Measurements from ENCODE around the gene DUSP28. TPM values are rescaled to one million over a fixed set of nuclear protein-coding genes. Genes with fewer than 3 reads are reported as not detected.
"Not testable (repeated sequence)": the region's sequence is repeated elsewhere in the genome, so short reads cannot be mapped to it uniquely, and the experiment has no call there.

Gene DUSP28
- total RNA-seq, 4 donors from 2014 or later, result 7.6 to 18.3 (median 13.2) TPM

DNA sequence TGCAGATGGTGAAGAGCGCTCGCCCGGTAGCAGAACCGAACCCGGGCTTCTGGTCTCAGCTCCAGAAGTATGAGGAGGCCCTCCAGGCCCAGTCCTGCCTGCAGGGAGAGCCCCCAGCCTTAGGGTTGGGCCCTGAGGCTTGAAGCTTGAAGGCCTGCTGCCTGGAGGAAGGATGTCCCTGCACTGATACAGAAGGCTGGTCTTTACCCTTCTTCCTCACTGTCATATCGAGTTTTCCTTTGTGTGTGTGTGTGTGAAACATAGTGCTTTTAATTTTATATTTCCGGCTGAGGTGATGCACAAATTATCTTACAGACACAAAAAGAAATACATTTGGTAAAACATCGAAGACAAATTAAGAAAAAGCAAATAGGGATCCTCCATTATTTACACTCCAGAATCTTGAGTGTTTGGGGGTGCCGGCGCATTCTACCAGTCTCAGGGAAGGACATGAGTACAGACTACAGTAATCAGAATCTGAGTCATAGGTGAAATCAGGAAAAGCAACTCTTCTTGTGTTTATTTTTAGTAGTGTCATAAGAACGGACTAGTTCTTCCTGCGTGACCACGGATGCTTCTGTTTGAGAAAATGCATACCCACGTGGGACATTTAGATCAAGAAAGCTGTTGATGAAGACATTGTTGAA, 1.3 kb downstream of the DUSP28 start:
- Histone ChIP-seq H3K9me3 (no peaks in the 10 kb centered on the region), H3K27me3 (no peaks in the 10 kb centered on the region), H3K4me3 (peak overlapping the region; percentile 58 to 94 (median 82)), H3K27ac (peak overlapping the region; percentile 97 to 100 (median 100)), H3K36me3 (no peaks in the 10 kb centered on the region), H3K4me1 (peaks cover 37 to 46% of the 10 kb centered on the region in 2 donors)
- intact Hi-C loops (cut with DNase I; ENCODE audit: low total_unique reads), result loop anchor here (5.0 kb wide), 2 partner anchors 309 to 656 kb away; no protein-coding TSS in a partner anchor
- in situ Hi-C loops (cut with MboI; ENCODE audit: low sequenced_read_pairs in 4 of 4), result no loop called here
- TF ChIP-seq, protein P1, sequence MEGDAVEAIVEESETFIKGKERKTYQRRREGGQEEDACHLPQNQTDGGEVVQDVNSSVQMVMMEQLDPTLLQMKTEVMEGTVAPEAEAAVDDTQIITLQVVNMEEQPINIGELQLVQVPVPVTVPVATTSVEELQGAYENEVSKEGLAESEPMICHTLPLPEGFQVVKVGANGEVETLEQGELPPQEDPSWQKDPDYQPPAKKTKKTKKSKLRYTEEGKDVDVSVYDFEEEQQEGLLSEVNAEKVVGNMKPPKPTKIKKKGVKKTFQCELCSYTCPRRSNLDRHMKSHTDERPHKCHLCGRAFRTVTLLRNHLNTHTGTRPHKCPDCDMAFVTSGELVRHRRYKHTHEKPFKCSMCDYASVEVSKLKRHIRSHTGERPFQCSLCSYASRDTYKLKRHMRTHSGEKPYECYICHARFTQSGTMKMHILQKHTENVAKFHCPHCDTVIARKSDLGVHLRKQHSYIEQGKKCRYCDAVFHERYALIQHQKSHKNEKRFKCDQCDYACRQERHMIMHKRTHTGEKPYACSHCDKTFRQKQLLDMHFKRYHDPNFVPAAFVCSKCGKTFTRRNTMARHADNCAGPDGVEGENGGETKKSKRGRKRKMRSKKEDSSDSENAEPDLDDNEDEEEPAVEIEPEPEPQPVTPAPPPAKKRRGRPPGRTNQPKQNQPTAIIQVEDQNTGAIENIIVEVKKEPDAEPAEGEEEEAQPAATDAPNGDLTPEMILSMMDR (IDR thresholded peaks at IDR 0.05 in 4 of 5, conservative IDR thresholded peaks at IDR 0.05 in 1 of 5), result peak in 3 of 5 experiments; percentile 20 to 42 (median 29)
- TF ChIP-seq POLR2A (IDR thresholded peaks at IDR 0.05), result no peak
- ATAC-seq (peak; percentile 1), DNase-seq (peak; percentile 1 to 23)

DNA sequence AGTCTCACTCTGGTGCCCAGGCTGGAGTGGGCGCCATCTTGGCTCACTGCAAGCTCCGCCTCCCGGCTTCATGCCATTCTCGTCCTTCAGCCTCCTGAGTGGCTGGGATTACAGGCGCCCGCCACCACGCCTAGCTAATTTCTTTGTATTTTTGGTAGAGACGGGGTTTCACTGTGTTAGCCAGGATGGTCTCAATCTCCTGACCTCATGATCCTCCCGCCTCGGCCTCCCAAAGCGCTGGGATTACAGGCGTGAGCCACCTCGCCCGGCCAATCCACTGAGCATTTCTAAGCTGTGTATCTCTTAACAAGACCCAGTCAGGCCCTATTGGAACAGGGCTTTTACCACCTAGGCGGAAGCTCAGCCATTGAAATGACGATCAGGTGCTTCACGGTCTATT, 3.1 kb downstream of the DUSP28 start:
- intact Hi-C loops (cut with DNase I; ENCODE audit: low total_unique reads), result loop anchor here (5.0 kb wide), 2 partner anchors 311 to 654 kb away; no protein-coding TSS in a partner anchor
- in situ Hi-C loops (cut with MboI; ENCODE audit: low sequenced_read_pairs in 4 of 4); H3K27me3 ChIP-seq; H3K4me3 ChIP-seq; ATAC-seq; DNase-seq; H3K9me3 ChIP-seq; H3K36me3 ChIP-seq: not testable (repeated sequence)
- H3K4me1 ChIP-seq, result peaks cover 44 to 46% of the 10 kb centered on the region in 2 donors
- H3K27ac ChIP-seq, result peak overlapping the region in 3 of 4 donors; percentile 97 to 100 (median 100)

DNA sequence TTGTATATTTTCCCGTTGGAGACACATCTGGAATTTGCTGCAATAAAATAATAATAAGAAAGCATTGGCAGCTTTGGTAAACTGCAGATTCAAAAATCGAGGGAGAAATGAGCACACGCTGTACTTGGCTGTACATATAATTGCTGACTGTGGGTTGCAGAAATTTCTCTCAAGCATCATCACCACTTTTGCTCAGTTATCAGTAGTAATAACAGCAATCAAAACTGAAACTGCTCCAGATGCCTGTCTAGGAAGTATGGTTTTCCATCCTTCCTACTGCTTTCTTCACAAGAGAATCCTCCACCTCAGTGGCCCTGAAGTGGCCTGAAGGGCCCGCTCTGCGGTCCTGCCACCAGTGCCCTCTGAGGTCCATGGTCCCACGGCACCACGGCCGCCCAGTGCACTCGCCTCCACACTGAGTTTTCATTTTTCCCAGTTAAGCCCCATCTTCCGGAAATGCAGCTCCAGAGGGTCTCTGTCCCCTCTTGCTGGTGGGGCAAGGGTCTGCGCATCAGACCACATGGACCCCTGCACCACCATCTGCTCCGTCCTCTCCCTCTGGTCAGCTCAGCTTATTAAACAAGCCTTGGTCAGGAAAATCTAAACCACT, 3.9 kb downstream of the DUSP28 start:
- Histone ChIP-seq H3K9me3 (no peaks in the 10 kb centered on the region), H3K4me3 (no peak overlapping the region), H3K27ac (no peak overlapping the region), H3K36me3 (no peaks in the 10 kb centered on the region), H3K27me3 (no peaks in the 10 kb centered on the region), H3K4me1 (peaks cover 40 to 44% of the 10 kb centered on the region in 2 donors)
- ATAC-seq, result no peak
- TF ChIP-seq, protein P1 (IDR thresholded peaks at IDR 0.05 in 4 of 5, conservative IDR thresholded peaks at IDR 0.05 in 1 of 5), result no peak
- TF ChIP-seq POLR2A (IDR thresholded peaks at IDR 0.05), result no peak
- intact Hi-C loops (cut with DNase I; ENCODE audit: low total_unique reads) (loop anchor here (5.0 kb wide), 2 partner anchors 312 to 653 kb away; no protein-coding TSS in a partner anchor), in situ Hi-C loops (cut with MboI; ENCODE audit: low sequenced_read_pairs in 4 of 4) (no loop called here)
- DNase-seq, result no peak

DNA sequence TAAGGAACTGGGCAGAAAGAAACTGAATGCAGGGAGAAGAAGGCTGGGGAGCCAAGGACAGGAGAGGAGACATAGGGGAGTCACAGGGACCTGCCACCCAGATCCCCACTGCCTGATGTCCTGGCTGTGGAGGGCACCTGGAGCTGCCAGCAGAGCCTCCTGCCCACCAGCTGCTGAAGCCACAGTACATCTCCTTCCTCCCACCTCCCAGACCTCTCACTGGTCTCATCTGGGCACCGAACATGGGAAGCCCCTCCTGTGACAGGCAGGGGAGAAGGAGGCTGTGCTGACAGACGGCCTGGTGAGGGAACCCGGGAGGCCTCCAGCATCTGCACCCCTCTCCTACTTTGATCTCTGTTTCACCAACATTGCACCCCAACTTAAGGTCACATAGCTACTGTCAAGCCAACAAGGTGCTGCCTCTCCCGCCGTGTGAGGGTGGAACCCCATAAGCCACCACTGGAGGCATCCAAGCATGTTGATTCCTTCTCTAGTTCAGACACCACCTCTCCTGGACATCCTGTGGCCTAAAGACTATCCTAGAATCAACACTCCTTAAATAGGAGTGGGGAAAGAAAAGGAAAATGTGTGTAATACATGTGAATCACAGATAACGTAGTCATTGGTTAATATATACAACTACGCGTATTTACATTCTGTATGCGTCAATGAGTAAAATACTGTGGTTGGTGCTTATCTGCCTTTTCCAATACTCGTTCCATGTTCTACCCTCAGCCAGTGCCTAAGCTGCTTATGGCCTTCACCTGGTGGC, 4.6 kb downstream of the DUSP28 start:
- intact Hi-C loops (cut with DNase I; ENCODE audit: low total_unique reads) (loop anchor here (5.0 kb wide), 3 partner anchors 312 to 653 kb away; no protein-coding TSS in a partner anchor), in situ Hi-C loops (cut with MboI; ENCODE audit: low sequenced_read_pairs in 4 of 4) (no loop called here)
- peaks cover 40 to 44% of the 10 kb centered on the region in 2 donors for H3K4me1 ChIP-seq
- no peaks in the 10 kb centered on the region for H3K27me3 ChIP-seq
- no peaks in the 10 kb centered on the region for H3K9me3 ChIP-seq
- ATAC-seq (no peak), DNase-seq (peak in 1 of 2 donors; percentile 1)
- no peak for TF ChIP-seq POLR2A (IDR thresholded peaks at IDR 0.05)
- TF ChIP-seq, protein P1 (IDR thresholded peaks at IDR 0.05 in 4 of 5, conservative IDR thresholded peaks at IDR 0.05 in 1 of 5), result no peak
- H3K36me3 ChIP-seq, result no peaks in the 10 kb centered on the region
- H3K4me3 ChIP-seq, result no peak overlapping the region
- peak overlapping the region in 2 of 4 donors; percentile 59 to 67 for H3K27ac ChIP-seq

Measured in gastrocnemius medialis (tissue), 4 donors.